Measurements from ENCODE around the gene SLC15A2.

DNA sequence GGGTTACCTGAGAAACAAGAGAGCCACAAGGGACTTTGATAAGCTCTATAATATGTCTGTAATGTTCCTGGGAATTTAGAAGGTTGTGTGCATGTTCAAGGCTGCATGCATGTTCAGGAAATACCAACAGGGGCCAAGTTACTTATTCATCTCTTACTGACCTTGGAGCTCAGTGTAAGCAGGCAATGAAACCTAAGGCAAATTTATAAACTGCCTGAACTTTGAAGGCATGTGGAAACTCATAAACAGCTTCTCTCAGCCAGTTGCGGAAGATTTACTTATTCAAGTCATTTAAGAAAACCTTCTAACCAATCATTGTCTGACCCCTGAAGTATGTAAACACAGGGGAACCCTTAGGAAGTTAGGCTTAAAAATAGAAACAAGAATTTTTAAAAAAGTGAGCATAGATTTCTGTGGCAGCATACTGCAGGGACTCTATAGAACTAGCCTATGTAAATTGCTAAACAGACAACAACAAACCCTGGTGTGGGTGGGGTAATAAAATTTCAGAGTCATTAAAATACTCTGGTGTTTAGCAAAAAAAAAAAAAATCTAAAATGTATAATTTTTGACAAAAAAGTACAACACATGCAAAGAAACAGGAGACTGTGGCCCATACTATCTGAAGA lies 57.2 kb downstream of the SLC15A2 start:
- TF ChIP-seq EGR1 (conservative IDR thresholded peaks at IDR 0.05) (no peak), HEY1 (CRISPR knock-in tag; IDR thresholded peaks at IDR 0.05; ENCODE audit: borderline replicate concordance) (no peak), BCLAF1 (IDR thresholded peaks at IDR 0.05; ENCODE audit: borderline replicate concordance in 1 of 2, control insufficient read depth in 1 of 2, low read depth in 2 of 2, low read length in 1 of 2) (no peak), ELF1 (tag; IDR thresholded peaks at IDR 0.05) (no peak), EZH2 (IDR thresholded peaks at IDR 0.05; ENCODE audit: borderline replicate concordance, low read depth, low read length) (no peak), YY1 (IDR thresholded peaks at IDR 0.05; ENCODE audit: borderline replicate concordance in 1 of 3, control insufficient read depth in 1 of 3, extremely low read depth in 1 of 3, insufficient read depth in 3 of 3, insufficient read length in 1 of 3, insufficient replicate concordance in 2 of 3, low read depth in 1 of 3, low read length in 2 of 3) (no peak), PREB (CRISPR knock-in tag; IDR thresholded peaks at IDR 0.05) (no peak), BRD4 (IDR thresholded peaks at IDR 0.05) (no peak), MAX (CRISPR knock-in tag; IDR thresholded peaks at IDR 0.05) (no peak)
- TF ChIP-seq, protein P1, sequence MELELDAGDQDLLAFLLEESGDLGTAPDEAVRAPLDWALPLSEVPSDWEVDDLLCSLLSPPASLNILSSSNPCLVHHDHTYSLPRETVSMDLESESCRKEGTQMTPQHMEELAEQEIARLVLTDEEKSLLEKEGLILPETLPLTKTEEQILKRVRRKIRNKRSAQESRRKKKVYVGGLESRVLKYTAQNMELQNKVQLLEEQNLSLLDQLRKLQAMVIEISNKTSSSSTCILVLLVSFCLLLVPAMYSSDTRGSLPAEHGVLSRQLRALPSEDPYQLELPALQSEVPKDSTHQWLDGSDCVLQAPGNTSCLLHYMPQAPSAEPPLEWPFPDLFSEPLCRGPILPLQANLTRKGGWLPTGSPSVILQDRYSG (tag; conservative IDR thresholded peaks at IDR 0.05; ENCODE audit: low read depth), result no peak

Measured in K562 (cell line).